ENCODE data around the gene C17orf75.

- TF ChIP-seq CTCF (IDR thresholded peaks at IDR 0.05; ENCODE audit: low read depth, low read length, poor library complexity, severe bottlenecking) (no peak), EZH2phosphoT487 (IDR thresholded peaks at IDR 0.05; ENCODE audit: borderline replicate concordance, low read length) (no peak)
Measured at GRCh38 chr17:32305049-32305448, 36.9 kb downstream of the C17orf75 start.
